ENCODE results near the gene RETREG3.
"Not testable (repeated sequence)": the region's sequence is repeated elsewhere in the genome, so short reads cannot be mapped to it uniquely, and the experiment has no call there.

RETREG3 gene

DNA sequence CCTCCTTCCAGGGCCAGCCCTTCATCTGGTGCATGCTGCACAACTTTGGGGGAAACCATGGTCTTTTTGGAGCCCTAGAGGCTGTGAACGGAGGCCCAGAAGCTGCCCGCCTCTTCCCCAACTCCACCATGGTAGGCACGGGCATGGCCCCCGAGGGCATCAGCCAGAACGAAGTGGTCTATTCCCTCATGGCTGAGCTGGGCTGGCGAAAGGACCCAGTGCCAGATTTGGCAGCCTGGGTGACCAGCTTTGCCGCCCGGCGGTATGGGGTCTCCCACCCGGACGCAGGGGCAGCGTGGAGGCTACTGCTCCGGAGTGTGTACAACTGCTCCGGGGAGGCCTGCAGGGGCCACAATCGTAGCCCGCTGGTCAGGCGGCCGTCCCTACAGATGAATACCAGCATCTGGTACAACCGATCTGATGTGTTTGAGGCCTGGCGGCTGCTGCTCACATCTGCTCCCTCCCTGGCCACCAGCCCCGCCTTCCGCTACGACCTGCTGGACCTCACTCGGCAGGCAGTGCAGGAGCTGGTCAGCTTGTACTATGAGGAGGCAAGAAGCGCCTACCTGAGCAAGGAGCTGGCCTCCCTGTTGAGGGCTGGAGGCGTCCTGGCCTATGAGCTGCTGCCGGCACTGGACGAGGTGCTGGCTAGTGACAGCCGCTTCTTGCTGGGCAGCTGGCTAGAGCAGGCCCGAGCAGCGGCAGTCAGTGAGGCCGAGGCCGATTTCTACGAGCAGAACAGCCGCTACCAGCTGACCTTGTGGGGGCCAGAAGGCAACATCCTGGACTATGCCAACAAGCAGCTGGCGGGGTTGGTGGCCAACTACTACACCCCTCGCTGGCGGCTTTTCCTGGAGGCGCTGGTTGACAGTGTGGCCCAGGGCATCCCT, 65.7 kb downstream of the RETREG3 start:
- TF ChIP-seq, protein P1, sequence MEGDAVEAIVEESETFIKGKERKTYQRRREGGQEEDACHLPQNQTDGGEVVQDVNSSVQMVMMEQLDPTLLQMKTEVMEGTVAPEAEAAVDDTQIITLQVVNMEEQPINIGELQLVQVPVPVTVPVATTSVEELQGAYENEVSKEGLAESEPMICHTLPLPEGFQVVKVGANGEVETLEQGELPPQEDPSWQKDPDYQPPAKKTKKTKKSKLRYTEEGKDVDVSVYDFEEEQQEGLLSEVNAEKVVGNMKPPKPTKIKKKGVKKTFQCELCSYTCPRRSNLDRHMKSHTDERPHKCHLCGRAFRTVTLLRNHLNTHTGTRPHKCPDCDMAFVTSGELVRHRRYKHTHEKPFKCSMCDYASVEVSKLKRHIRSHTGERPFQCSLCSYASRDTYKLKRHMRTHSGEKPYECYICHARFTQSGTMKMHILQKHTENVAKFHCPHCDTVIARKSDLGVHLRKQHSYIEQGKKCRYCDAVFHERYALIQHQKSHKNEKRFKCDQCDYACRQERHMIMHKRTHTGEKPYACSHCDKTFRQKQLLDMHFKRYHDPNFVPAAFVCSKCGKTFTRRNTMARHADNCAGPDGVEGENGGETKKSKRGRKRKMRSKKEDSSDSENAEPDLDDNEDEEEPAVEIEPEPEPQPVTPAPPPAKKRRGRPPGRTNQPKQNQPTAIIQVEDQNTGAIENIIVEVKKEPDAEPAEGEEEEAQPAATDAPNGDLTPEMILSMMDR (IDR thresholded peaks at IDR 0.05; ENCODE audit: low read length, missing control alignments): no peak
- no peak overlapping the region for H3K4me3 ChIP-seq (replicated peaks; ENCODE audit: low read depth, low read length)
- no peak for DNase-seq (ENCODE audit: low read depth)

DNA sequence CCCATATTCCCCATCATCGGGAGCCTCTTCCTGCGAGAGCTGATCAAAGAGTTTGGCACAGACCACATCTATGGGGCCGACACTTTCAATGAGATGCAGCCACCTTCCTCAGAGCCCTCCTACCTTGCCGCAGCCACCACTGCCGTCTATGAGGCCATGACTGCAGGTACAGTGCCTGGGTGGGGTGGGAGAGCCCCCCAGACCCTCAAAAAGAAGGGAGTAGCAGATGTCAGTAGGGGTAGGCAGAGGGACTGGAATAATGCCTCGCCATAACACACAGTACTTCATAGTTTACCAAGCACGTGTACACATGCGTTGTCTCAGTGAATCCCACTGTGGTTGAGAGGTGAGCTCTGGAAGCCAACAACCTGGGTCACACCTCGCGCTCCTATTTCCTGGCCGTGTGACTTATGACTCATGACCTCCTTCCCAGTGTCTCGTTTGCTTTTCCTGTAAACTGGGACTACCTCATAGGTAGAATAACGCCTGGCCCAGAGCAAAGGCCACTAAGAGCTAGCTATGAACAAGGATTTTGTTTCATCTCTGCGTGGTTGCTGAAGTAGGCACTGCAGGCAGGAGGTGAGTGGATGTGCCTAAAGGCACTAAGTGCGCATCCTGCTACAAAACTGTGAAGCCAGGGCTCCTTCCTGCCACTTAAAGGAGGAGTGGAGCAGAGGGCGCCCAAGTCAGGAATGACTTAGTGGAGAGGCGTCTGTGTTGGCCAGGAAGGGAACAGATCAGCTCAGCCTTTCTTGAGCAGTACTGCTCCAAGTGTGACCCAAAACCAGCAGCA, 67.9 kb downstream of the RETREG3 start:
- no peak for DNase-seq (ENCODE audit: low read depth)
- TF ChIP-seq, protein P1 (IDR thresholded peaks at IDR 0.05; ENCODE audit: low read length, missing control alignments): no peak
- H3K4me3 ChIP-seq (replicated peaks; ENCODE audit: low read depth, low read length): no peak overlapping the region

DNA sequence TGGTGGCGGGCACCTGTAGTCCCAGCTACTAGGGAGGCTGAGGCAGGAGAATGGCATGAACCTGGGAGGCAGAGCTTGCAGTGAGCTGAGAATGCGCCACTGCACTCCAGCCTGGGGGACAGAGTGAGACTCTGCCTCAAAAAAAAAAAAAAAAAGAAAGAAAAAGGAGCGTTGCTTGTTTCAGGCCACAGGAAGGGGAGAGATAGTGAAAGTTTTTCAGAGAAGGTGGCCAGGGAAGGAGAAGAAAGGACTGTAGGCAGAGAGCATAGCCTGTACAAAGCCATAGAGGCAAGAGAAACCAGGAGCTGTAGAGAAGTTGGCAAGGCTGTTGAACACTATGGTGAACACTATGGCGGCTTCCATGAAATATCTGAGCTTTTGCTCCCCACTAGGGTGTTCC, 68.6 kb downstream of the RETREG3 start:
- not testable (repeated sequence) for DNase-seq (ENCODE audit: low read depth); H3K4me3 ChIP-seq (replicated peaks; ENCODE audit: low read depth, low read length)

DNA sequence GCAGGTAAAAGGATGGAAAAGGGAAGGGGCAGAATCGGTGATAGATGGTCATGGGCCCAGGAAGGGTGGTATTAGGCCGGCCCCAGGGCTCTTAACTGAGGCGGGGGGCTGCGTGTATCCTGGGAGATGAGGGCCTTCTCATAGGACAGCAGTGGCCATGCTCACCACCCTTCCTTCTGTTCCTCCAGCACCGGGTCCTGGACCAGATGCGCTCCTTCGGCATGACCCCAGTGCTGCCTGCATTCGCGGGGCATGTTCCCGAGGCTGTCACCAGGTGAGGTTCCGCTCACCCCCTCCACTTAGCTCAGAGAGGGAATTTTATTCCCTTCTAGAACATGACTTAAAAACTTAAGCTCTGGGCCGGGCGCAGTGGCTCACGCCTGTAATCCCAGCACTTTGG, 70.7 kb downstream of the RETREG3 start:
- TF ChIP-seq, protein P1 (IDR thresholded peaks at IDR 0.05; ENCODE audit: low read length, missing control alignments): no peak
- no peak for DNase-seq (ENCODE audit: low read depth)

DNA sequence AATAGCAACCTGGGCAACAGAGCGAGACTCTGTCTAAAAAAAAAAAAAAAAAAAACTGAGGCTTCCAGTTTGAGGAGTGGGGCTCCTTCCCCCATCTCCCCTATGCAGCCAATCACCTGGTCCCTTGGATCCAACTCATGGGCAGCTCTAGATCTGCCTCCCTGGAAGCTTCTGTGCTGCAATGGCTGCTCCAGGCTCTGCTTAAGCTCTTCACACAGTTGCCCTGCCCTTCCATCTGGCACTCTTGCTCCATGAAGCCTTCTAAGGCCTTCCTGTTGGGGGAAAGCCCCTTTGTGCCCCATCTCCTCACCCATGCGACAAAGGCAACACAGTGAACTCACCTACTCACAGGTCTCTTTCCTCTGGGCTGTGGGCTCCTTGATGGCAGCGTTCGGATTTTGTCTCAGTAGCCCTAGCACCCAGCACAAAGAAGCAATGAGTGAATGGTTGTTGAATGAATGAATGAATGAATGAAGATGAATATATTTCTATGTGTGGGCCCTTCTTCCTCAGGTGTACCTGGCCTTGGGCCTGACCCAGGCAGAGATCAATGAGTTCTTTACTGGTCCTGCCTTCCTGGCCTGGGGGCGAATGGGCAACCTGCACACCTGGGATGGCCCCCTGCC, 71.2 kb downstream of the RETREG3 start:
- H3K4me3 ChIP-seq (replicated peaks; ENCODE audit: low read depth, low read length): no peak overlapping the region
- TF ChIP-seq, protein P1 (IDR thresholded peaks at IDR 0.05; ENCODE audit: low read length, missing control alignments): no peak
- DNase-seq (ENCODE audit: low read depth): no peak

More for the DNA sequence above, 70.7 kb downstream of the RETREG3 start:
- H3K4me3 ChIP-seq (replicated peaks; ENCODE audit: low read depth, low read length): no peak overlapping the region

DNA sequence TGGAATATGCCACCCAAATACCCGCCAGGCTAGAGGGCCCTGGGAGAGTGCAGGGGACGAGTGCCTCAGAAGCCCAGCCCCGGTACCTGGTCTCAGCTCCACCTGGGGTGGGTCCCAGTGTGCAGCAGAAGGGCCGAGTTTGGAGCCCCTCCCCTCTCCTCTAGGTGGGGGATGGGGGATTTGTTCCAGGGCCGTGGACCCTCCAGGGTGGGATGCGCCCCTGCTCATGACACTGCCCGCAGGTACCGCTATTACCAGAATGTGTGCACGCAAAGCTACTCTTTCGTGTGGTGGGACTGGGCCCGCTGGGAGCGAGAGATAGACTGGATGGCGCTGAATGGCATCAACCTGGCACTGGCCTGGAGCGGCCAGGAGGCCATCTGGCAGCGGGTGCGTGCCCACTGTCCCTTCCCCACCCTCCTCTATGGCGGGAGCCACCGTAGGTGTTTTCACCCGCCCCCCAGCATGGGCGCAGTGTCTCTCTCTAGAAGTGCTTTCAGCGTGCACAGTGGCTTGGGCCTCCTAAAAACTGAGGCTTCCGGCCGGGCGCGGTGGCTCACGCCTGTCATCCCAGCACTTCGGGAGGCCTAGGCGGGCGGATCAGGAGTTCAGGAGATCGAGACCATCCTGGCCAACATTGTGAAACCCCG, 71.9 kb downstream of the RETREG3 start:
- peak overlapping the region; percentile 62 for H3K4me3 ChIP-seq (replicated peaks; ENCODE audit: low read depth, low read length)
- DNase-seq (ENCODE audit: low read depth): no peak
- TF ChIP-seq, protein P1 (IDR thresholded peaks at IDR 0.05; ENCODE audit: low read length, missing control alignments): no peak

All from fibroblast of pulmonary artery (primary cell).